IMR-90 (cell line): Measurements from ENCODE around the gene MAFB. TPM values are rescaled to one million over a fixed set of nuclear protein-coding genes. Genes with fewer than 3 reads are reported as not detected.

Source experiments
- ATAC-seq: fragments of 200-7000 bp; cut with Tn5 transposase; 2 replicates; pipeline ENCODE4 v1.9.1; 2020; ENCODE audit warnings: low read depth, mild to moderate bottlenecking, moderate library complexity
- BruUV-seq: library from RNA; stranded (reverse); fragments of 400-500 nt; replicated peaks from 2 replicates; lab custom pipeline; 2021; lab: Mats Ljungman, UMichigan
- CTCF ChIA-PET: fragments of 300-600 bp; formaldehyde crosslinking; extraction: SDS; loops from one replicate; lab custom pipeline; 2021; ENCODE audit warnings: antibody characterized with exemption; lab: Yijun Ruan, JAX
- POLR2A ChIA-PET: fragments of 300-600 bp; sonication (Branson Sonifier 250); formaldehyde crosslinking; loops from one replicate; lab custom pipeline; 2022; ENCODE audit warnings: antibody characterized with exemption; ENCODE audit not compliant: unreplicated experiment; lab: Charles Lee
- DNase-seq: peaks from one replicate; pipeline ENCODE4 v3.0.0; 2013
- H2AFZ ChIP-seq: replicated peaks from 2 replicates; pipeline ENCODE3; 2013; ENCODE audit warnings: low read length, mild to moderate bottlenecking; ENCODE audit not compliant: poor library complexity
- H2AK5ac ChIP-seq: 2 replicates; pipeline ENCODE4 v1.6.1; 2013; ENCODE audit warnings: low read depth, low read length, inconsistent platforms
- H2AK9ac ChIP-seq: replicated peaks from 2 replicates; pipeline ENCODE3; 2013; ENCODE audit warnings: mild to moderate bottlenecking, low read depth, low read length, moderate library complexity; ENCODE audit not compliant: poor library complexity
- H2BK120ac ChIP-seq: 2 replicates; pipeline ENCODE4 v1.6.1; 2013; ENCODE audit warnings: low read depth, low read length, inconsistent platforms
- H2BK15ac ChIP-seq: 3 replicates; pipeline ENCODE4 v1.6.1; 2013; ENCODE audit warnings: low read depth, low read length, inconsistent platforms
- H2BK20ac ChIP-seq: 2 replicates; pipeline ENCODE4 v1.6.1; 2013; ENCODE audit warnings: low read depth, mild to moderate bottlenecking, inconsistent platforms, low read length, moderate library complexity
- H2BK5ac ChIP-seq: 2 replicates; pipeline ENCODE4 v1.6.1; 2013; ENCODE audit warnings: mild to moderate bottlenecking, low read depth, low read length, inconsistent platforms; ENCODE audit not compliant: poor library complexity, severe bottlenecking
- H3K14ac ChIP-seq: replicated peaks from 2 replicates; pipeline ENCODE4 v1.6.1; 2013; ENCODE audit warnings: low read depth, low read length, inconsistent platforms
- H3K18ac ChIP-seq: 2 replicates; pipeline ENCODE4 v1.6.1; 2013; ENCODE audit warnings: low read depth, low read length, control low read depth
- H3K23ac ChIP-seq: 2 replicates; pipeline ENCODE4 v1.6.1; 2013; ENCODE audit warnings: low read depth, low read length, inconsistent platforms
- H3K27ac ChIP-seq: 2 replicates; pipeline ENCODE4 v1.5.1; 2013; ENCODE audit warnings: mild to moderate bottlenecking, control low read depth, low read length; ENCODE audit not compliant: insufficient read depth
- H3K27me3 ChIP-seq: 2 replicates; pipeline ENCODE4 v1.6.1; 2013; ENCODE audit warnings: low read length; ENCODE audit not compliant: control insufficient read depth, insufficient read depth
- H3K36me3 ChIP-seq: 2 replicates; pipeline ENCODE4 v1.6.1; 2013; ENCODE audit warnings: low read length, mixed read lengths; ENCODE audit not compliant: control insufficient read depth, insufficient read depth
- H3K4ac ChIP-seq: 2 replicates; pipeline ENCODE4 v1.6.1; 2013; ENCODE audit warnings: low read depth, low read length, inconsistent platforms
- H3K4me1 ChIP-seq: 2 replicates; pipeline ENCODE4 v1.6.1; 2013; ENCODE audit warnings: low read length, mixed read lengths; ENCODE audit not compliant: control insufficient read depth, insufficient read depth
- H3K4me2 ChIP-seq: 2 replicates; pipeline ENCODE4 v1.6.1; 2013; ENCODE audit warnings: low read depth, mild to moderate bottlenecking, control low read depth, low read length, moderate library complexity
- H3K4me3 ChIP-seq: 2 replicates; pipeline ENCODE4 v1.5.1; 2013; ENCODE audit warnings: low read depth, mild to moderate bottlenecking, control low read depth, low read length, moderate library complexity; ENCODE audit not compliant: insufficient read depth
- H3K56ac ChIP-seq: 2 replicates; pipeline ENCODE4 v1.6.1; 2013; ENCODE audit warnings: low read length, inconsistent platforms; ENCODE audit not compliant: insufficient read depth; ENCODE audit errors: extremely low read depth
- H3K79me1 ChIP-seq, 2 experiments: 2 replicates each; pipeline ENCODE4 v1.6.1; 2013; ENCODE audit warnings: low read length in 2 of 2, inconsistent platforms in 1 of 2, low read depth in 1 of 2
- H3K9ac ChIP-seq: 2 replicates; pipeline ENCODE4 v1.6.1; 2013; ENCODE audit warnings: low read depth, low read length, control low read depth
- H3K9me1 ChIP-seq: 2 replicates; pipeline ENCODE4 v1.6.1; 2013; ENCODE audit warnings: low read length, inconsistent platforms; ENCODE audit not compliant: insufficient read depth
- H3K9me3 ChIP-seq: 2 replicates; pipeline ENCODE4 v1.6.1; 2013; ENCODE audit warnings: low read length; ENCODE audit not compliant: control insufficient read depth, insufficient read depth
- H4K20me1 ChIP-seq: 2 replicates; pipeline ENCODE4 v1.6.1; 2013; ENCODE audit warnings: low read length, inconsistent platforms; ENCODE audit not compliant: insufficient read depth
- H4K5ac ChIP-seq: 2 replicates; pipeline ENCODE4 v1.6.1; 2013; ENCODE audit warnings: mild to moderate bottlenecking, low read depth, low read length, control low read depth
- H4K8ac ChIP-seq, 2 experiments: 2 replicates each; pipeline ENCODE4 v1.6.1; 2013; ENCODE audit warnings: low read depth in 2 of 2, low read length in 2 of 2, control low read depth in 1 of 2, inconsistent platforms in 1 of 2
- H4K91ac ChIP-seq: 2 replicates; pipeline ENCODE4 v1.6.1; 2013; ENCODE audit warnings: low read depth, low read length, inconsistent platforms; ENCODE audit not compliant: insufficient read depth
- BHLHE40 ChIP-seq: fragments of 150-350 bp; IDR thresholded peaks from 2 replicates; pipeline ENCODE4 v1.6.1; 2016; ENCODE audit warnings: mild to moderate bottlenecking, low read depth, low read length
- CEBPB ChIP-seq: IDR thresholded peaks from 2 replicates; pipeline ENCODE4 v1.6.1; 2012; ENCODE audit warnings: low read depth, low read length, improper control_type of control experiment
- CHD1 ChIP-seq: IDR thresholded peaks from 2 replicates; pipeline ENCODE4 v1.6.1; 2012; ENCODE audit warnings: low read depth, low read length, improper control_type of control experiment
- FOS ChIP-seq: fragments of 150-350 bp; IDR thresholded peaks from 2 replicates; pipeline ENCODE4 v1.6.1; 2016; ENCODE audit warnings: low read depth, low read length
- MAFK ChIP-seq: IDR thresholded peaks from 2 replicates; pipeline ENCODE4 v1.6.1; 2012; ENCODE audit warnings: low read depth, low read length, improper control_type of control experiment
- MAZ ChIP-seq: IDR thresholded peaks from 2 replicates; pipeline ENCODE4 v1.6.1; 2012; ENCODE audit warnings: low read depth, mild to moderate bottlenecking, low read length, improper control_type of control experiment, moderate library complexity, borderline replicate concordance
- MXI1 ChIP-seq: IDR thresholded peaks from 2 replicates; pipeline ENCODE4 v1.6.1; 2012; ENCODE audit warnings: low read depth, mild to moderate bottlenecking, low read length, moderate library complexity, borderline replicate concordance
- NFE2L2 ChIP-seq: fragments of 150-350 bp; IDR thresholded peaks from 2 replicates; pipeline ENCODE4 v1.6.1; 2016; ENCODE audit warnings: low read depth, mild to moderate bottlenecking, low read length
- POLR2A ChIP-seq: IDR thresholded peaks from 2 replicates; pipeline ENCODE4 v1.6.1; 2012; ENCODE audit warnings: mild to moderate bottlenecking, low read depth, low read length
- RAD21 ChIP-seq: IDR thresholded peaks from 2 replicates; pipeline ENCODE4 v1.6.1; 2012; ENCODE audit warnings: low read length, improper control_type of control experiment
- RCOR1 ChIP-seq: IDR thresholded peaks from 2 replicates; pipeline ENCODE4 v1.6.1; 2012; ENCODE audit warnings: mild to moderate bottlenecking, low read length, improper control_type of control experiment; ENCODE audit not compliant: insufficient replicate concordance
- RFX5 ChIP-seq: IDR thresholded peaks from 2 replicates; pipeline ENCODE4 v1.8.0; 2012; ENCODE audit warnings: low read depth, mild to moderate bottlenecking, low read length, moderate library complexity
- SMC3 ChIP-seq: fragments of 150-350 bp; IDR thresholded peaks from 2 replicates; pipeline ENCODE4 v1.6.1; 2016; ENCODE audit warnings: low read depth, mild to moderate bottlenecking, antibody characterized with exemption, low read length, moderate library complexity
- dilution Hi-C: fragments of 300-500 bp; cut with HindIII; formaldehyde crosslinking; loops from one replicate; pipeline ENCODE4 v1.14.3; 2018; ENCODE audit warnings: low sequenced_read_pairs; ENCODE audit not compliant: unreplicated experiment
- in situ Hi-C: fragments of 300-500 bp; cut with MboI; formaldehyde crosslinking; loops from 3 replicates; pipeline ENCODE4 v1.14.3; 2019; ENCODE audit warnings: low sequenced_read_pairs, inconsistent platforms, mixed read lengths
- intact Hi-C: fragments of 100-400 bp; cut with micrococcal nuclease; formaldehyde crosslinking; loops from 2 replicates; pipeline ENCODE4 v1.10.0; 2022
- polyA plus RNA-seq, 3 experiments: library from polyadenylated mRNA; depleted of rRNA; stranded (reverse); fragments of >200 nt; gene quantifications; 2 replicates each; pipeline ENCODE4 v1.2.3, GENCODE V29; 2012; ENCODE audit warnings: low replicate concordance in 1 of 3
- total RNA-seq: library from RNA; depleted of rRNA; stranded (reverse); fragments of >200 nt; gene quantifications from 2 replicates; pipeline ENCODE4 v1.2.3, GENCODE V29; 2012
- TF ChIP-seq, protein P1 (sequence below): conservative IDR thresholded peaks from 2 replicates; pipeline ENCODE4 v1.5.1; 2012; ENCODE audit warnings: mild to moderate bottlenecking, low read depth, low read length, improper control_type of control experiment
- TF ChIP-seq, protein P2 (sequence below): fragments of 150-350 bp; IDR thresholded peaks from 2 replicates; pipeline ENCODE4 v1.6.1; 2016; ENCODE audit warnings: low read depth, mild to moderate bottlenecking, low read length, moderate library complexity, borderline replicate concordance
- TF ChIP-seq, protein P3 (sequence below): fragments of 150-350 bp; IDR thresholded peaks from 2 replicates; pipeline ENCODE4 v1.6.1; 2017; ENCODE audit warnings: mild to moderate bottlenecking, antibody characterized with exemption, low read length, low read depth

MAFB gene
- total and polyA plus RNA-seq, 2 of the 4 experiments (the other 2 are of a cell fraction) = 0.07 TPM; not detected in 1

DNA sequence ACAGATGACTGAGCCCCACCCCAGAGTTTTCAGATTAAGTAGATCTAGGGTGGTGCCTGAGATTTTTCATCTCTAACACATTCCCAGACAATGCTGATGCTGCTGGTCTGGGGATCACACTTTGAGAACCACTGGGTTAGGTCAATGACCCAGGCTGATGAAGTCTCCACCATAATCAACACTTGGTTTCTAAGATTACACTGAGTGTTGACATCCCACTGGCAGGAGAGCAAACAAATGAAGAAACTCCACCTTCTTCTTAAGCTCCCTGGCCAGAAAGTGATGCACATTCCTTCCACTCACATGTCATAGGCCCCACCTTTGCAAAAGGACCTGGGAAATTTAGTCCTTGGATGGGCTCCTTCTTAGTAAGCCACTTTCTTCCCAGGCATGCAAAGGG lies 53.1 kb downstream of the MAFB start:
- H3K4me1 ChIP-seq = no peaks in the 10 kb centered on the region
- DNase-seq (no peak), ATAC-seq (no peak)
- no peak overlapping the region for H4K91ac ChIP-seq
- in situ Hi-C loops (no loop called here), dilution Hi-C loops (no loop called here), intact Hi-C loops (no loop called here)
- H4K20me1 ChIP-seq = no peaks in the 10 kb centered on the region
- no peak overlapping the region for H2BK15ac ChIP-seq
- no peak overlapping the region for H3K14ac ChIP-seq
- H3K4ac ChIP-seq = no peak overlapping the region
- H3K23ac ChIP-seq = no peak overlapping the region
- no peaks in the 10 kb centered on the region for H3K36me3 ChIP-seq
- no peaks in the 10 kb centered on the region for H3K9me3 ChIP-seq
- no peak overlapping the region for H3K9ac ChIP-seq
- H2AFZ ChIP-seq = no peak overlapping the region
- H2BK120ac ChIP-seq = no peak overlapping the region
- no peak for TF ChIP-seq NFE2L2
- TF ChIP-seq RAD21 = no peak
- TF ChIP-seq, protein P1, sequence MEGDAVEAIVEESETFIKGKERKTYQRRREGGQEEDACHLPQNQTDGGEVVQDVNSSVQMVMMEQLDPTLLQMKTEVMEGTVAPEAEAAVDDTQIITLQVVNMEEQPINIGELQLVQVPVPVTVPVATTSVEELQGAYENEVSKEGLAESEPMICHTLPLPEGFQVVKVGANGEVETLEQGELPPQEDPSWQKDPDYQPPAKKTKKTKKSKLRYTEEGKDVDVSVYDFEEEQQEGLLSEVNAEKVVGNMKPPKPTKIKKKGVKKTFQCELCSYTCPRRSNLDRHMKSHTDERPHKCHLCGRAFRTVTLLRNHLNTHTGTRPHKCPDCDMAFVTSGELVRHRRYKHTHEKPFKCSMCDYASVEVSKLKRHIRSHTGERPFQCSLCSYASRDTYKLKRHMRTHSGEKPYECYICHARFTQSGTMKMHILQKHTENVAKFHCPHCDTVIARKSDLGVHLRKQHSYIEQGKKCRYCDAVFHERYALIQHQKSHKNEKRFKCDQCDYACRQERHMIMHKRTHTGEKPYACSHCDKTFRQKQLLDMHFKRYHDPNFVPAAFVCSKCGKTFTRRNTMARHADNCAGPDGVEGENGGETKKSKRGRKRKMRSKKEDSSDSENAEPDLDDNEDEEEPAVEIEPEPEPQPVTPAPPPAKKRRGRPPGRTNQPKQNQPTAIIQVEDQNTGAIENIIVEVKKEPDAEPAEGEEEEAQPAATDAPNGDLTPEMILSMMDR = no peak
- no peak for TF ChIP-seq MAFK
- no peak for TF ChIP-seq MXI1
- no peak for TF ChIP-seq POLR2A
- no peak for TF ChIP-seq CEBPB
- no peak for TF ChIP-seq RFX5
- TF ChIP-seq CHD1 = no peak
- TF ChIP-seq, protein P2, sequence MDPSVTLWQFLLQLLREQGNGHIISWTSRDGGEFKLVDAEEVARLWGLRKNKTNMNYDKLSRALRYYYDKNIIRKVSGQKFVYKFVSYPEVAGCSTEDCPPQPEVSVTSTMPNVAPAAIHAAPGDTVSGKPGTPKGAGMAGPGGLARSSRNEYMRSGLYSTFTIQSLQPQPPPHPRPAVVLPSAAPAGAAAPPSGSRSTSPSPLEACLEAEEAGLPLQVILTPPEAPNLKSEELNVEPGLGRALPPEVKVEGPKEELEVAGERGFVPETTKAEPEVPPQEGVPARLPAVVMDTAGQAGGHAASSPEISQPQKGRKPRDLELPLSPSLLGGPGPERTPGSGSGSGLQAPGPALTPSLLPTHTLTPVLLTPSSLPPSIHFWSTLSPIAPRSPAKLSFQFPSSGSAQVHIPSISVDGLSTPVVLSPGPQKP = no peak
- no peak for TF ChIP-seq FOS
- TF ChIP-seq MAZ = no peak
- no peak for TF ChIP-seq SMC3
- TF ChIP-seq BHLHE40 = no peak
- TF ChIP-seq, protein P3, sequence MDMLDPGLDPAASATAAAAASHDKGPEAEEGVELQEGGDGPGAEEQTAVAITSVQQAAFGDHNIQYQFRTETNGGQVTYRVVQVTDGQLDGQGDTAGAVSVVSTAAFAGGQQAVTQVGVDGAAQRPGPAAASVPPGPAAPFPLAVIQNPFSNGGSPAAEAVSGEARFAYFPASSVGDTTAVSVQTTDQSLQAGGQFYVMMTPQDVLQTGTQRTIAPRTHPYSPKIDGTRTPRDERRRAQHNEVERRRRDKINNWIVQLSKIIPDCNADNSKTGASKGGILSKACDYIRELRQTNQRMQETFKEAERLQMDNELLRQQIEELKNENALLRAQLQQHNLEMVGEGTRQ = no peak
- no peak for TF ChIP-seq RCOR1
- POLR2A ChIA-PET = no interaction called here
- H3K9me1 ChIP-seq = no peaks in the 10 kb centered on the region
- H3K79me1 ChIP-seq = no peaks in the 10 kb centered on the region
- no peak overlapping the region for H2AK5ac ChIP-seq
- no peak overlapping the region for H2AK9ac ChIP-seq
- BruUV-seq = no TSS peak
- no peaks in the 10 kb centered on the region; the same call in 1 of the 2 replicates for H3K27me3 ChIP-seq
- no peak overlapping the region for H4K5ac ChIP-seq
- H2BK5ac ChIP-seq = no peak overlapping the region
- H3K56ac ChIP-seq = no peak overlapping the region
- no peak overlapping the region for H3K4me3 ChIP-seq
- no peak overlapping the region for H2BK20ac ChIP-seq
- H3K27ac ChIP-seq = no peak overlapping the region
- H3K18ac ChIP-seq = no peak overlapping the region
- no peak overlapping the region for H3K4me2 ChIP-seq
- CTCF ChIA-PET = no interaction called here
- no peak overlapping the region for H4K8ac ChIP-seq
